ENCODE results near the gene TCF4.

DNA sequence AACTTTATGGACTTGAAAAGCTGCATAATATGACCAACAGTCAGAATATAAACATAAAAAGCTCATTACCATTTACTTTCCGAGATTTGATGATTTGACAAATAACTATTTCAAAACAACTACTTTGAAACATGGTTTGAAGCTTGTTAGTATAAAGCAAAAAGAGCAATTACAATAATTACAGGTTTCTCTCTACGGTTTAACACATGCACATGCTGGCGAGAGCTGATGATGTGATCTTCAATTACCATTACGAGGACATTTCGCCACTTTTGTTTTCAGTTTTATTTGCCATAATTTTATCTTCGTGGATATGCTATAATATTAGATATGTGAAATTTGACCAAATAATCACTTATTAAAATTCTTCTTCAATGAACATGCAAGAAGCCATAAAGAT, 270.1 kb downstream of the TCF4 start:
- TF ChIP-seq, protein P1, sequence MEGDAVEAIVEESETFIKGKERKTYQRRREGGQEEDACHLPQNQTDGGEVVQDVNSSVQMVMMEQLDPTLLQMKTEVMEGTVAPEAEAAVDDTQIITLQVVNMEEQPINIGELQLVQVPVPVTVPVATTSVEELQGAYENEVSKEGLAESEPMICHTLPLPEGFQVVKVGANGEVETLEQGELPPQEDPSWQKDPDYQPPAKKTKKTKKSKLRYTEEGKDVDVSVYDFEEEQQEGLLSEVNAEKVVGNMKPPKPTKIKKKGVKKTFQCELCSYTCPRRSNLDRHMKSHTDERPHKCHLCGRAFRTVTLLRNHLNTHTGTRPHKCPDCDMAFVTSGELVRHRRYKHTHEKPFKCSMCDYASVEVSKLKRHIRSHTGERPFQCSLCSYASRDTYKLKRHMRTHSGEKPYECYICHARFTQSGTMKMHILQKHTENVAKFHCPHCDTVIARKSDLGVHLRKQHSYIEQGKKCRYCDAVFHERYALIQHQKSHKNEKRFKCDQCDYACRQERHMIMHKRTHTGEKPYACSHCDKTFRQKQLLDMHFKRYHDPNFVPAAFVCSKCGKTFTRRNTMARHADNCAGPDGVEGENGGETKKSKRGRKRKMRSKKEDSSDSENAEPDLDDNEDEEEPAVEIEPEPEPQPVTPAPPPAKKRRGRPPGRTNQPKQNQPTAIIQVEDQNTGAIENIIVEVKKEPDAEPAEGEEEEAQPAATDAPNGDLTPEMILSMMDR (IDR thresholded peaks at IDR 0.05): no peak
- no peak for TF ChIP-seq EZH2 (IDR thresholded peaks at IDR 0.05; ENCODE audit: borderline replicate concordance, insufficient read depth, low read depth, low read length, poor library complexity, severe bottlenecking)

All from B cell (primary cell).